Measurements from ENCODE around the gene ATP5PD.

Gene ATP5PD

DNA sequence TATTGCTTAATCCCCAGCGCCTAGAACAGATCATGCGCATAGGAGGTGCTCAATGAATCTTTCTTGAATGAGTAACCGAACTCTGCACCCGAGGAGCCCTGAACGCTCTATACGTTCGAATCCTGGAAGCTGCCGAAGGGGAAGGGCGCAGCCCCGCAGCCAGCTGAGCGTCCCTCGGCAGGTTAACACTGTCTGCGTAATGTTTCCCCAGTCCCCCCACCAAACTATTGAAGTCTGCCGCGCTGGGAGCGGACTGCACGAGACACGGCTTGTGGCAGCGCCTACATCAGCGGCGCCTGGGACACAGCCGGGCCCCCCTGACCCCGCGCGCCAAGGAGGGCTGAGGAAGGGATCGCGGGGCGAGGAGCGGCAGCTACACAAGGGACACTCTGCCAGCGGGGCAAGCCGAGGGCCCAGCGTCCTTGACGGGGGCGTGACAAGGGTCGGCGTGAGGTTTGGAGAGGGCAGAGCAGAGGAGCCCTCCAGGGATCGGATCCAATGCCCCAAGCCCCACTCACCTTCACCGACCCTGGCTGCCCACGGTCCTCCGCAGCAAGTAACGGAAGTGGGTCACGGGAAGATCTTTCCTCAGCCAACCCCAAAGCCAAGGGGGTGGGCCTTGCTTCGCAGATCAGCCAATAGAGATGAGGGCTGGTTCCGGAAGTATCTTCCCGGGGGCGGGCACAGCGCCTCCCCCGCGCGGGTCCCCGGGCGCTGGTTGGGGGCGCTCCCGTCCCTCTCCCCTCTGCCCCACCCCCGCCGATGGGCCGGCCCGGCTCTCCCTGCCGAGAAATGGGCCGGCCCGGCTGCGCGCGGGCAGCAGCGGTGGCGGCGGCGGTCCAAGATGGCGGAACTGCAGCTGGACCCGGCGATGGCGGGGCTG lies at the start of gene ATP5PD, which contains the start of gene KCTD2:
Gene ATP5PD, minus strand, starts transcription at position 563 of the 883 bp plus-strand sequence. CDS start 4,319 bp downstream, outside the sequence.
Gene KCTD2, plus strand, starts transcription at position 819 of the 883 bp plus-strand sequence. Its CDS starts 26 bp downstream, at position 845.
- peak; percentile 86 for DNase-seq (ENCODE audit: low read depth)

DNA sequence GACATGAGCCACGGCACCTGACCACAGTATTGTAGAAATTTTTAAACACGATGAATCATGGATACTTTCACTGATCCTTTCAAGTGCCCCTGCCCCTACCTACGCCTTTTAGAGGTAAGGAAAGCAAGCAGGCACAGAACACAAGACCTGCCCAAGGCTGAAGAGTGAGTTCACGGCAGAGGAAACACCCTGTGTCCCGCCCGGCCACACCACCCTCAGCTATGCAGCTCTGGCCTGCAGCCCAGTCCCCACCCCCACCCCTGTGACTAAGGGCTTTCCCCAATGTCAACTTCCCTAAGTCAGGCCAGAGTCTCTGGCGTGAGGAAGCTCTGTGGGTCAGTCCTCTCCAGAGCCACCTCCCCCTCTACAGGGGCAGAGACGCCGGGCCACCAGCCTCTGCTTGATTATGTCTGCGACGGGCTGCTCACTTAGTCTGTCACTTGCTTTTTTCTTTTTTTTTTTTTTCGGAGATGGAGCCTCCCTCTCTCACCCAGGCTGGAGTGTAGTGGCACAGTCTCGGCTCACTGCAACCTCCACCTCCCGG lies 49.4 kb upstream of the ATP5PD start:
- DNase-seq (ENCODE audit: low read depth) = no peak

DNA sequence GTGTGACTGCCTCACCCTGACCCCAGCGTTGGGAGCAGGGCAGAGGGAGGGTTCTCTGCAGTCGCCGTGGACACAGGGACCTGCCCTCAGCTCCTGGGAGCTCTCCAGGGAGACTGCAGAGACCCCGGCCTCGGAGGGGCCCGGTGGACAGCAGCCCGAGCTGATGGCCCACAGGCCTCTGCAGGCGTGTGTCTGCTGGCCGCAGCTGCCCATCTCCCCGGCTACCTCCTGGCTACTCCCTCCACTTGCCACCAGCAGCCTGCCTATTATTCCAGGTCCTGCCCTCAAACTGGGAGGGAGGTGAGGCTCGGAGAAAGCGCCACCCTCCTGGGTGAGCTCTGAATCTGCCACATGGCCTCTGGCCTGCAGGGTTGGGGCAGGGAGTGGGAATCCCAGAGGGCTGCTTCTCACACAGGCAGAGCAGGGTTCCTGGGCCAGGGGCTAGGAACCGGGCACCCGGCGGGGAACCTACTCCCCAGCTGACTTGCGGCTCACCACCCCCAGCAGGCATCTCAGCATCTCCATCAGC lies 48.2 kb upstream of the ATP5PD start:
- no peak for DNase-seq (ENCODE audit: low read depth)

DNA sequence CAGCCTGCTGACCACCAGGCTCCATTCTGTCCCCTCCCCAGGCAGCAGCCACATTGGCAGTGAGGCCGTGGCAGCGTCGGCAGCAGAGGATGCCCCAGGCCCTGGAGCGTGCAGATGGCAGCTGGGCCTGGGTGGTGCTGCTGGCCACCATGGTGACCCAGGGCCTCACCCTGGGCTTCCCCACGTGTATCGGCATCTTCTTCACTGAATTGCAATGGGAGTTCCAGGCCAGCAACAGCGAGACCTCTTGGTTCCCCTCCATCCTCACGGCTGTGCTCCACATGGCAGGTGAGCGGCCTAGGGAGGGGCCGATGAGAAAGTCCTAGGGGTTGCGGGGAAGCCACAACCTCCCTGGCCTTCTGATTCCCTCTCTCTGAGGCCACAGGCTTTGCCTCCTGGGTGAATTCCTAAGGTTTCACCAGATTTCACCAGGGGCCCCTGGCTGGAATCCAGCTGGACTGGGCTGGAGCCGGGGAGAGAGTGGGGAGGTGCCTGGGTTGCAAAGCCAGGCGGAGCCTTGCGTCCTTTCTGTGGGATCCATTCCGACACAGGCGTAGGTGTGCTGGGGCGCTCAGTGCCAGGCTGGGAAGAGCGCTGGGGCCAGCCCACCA lies 46.9 kb upstream of the ATP5PD start:
- DNase-seq (ENCODE audit: low read depth) = no peak

DNA sequence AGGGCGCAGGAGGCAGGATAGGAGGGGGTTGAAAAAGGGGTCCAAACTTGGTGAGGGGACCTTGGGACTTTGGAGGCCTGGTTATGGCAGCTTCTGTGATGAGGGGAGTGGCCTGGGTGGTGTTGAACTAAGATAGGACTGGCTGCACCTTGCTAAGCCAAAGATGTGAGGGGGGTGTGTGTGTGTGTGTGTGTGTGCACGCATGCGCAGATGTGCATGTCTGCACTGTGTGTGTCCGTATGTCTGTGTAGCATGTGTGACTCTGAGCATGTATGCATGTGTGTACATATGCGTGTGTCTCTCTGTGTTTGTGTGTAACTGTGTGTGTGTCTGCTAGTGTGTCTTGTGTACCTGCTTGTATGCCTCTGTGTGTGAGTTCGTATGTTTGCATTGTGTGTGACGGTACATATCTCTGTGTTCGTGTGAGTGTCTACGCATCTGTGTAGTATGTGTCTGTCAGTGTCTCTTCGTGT lies 45.1 kb upstream of the ATP5PD start:
- DNase-seq (ENCODE audit: low read depth) = no peak

DNA sequence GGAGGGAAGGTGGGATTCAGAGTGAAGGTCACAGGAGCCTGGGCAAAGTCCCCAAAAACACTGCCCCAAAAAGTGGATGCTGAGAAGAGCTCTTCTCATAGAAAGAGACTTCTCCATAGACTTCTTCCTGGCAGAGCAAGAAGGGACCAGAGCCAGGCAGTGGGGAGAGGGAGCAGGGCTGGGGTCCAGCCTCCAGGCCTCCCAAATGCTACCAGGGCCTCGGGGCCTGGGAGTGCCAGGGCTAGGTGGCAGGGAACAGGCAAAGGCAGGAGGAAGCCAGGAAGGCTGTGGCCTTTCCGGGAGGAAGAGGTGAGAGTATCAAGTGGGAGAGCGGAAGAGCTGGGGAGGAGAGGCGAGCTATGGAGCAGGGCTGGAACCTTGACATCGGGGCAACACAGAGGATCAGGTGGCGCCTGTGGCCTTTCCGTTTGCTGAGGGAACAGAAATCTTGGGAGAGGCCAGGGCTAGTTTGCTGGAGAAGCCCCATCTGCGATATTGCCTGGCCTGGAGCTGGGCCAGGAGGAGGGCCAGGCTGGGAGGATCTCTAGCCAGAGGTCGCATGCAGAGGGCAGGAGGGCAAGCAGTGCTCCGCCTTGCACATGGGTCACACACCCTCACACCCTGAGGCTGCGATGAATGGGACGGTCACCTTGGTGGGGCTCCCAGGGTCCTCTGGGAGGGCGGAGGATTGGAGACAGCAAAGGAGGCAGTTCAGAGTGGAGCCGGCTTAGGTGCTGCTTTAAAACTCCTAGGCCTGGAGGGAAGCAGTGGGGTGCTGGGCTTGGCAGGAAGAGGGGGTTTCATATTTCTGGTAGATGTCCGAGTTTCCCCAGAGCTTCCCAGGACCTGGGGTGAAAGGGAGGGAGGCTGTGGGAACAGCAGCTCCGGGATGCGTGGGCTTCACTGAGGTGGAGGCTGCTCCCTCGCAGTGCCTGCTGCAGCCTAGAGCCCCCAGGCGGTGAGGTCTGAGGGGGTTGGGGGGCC lies 44.4 kb upstream of the ATP5PD start:
- DNase-seq (ENCODE audit: low read depth) = no peak

DNA sequence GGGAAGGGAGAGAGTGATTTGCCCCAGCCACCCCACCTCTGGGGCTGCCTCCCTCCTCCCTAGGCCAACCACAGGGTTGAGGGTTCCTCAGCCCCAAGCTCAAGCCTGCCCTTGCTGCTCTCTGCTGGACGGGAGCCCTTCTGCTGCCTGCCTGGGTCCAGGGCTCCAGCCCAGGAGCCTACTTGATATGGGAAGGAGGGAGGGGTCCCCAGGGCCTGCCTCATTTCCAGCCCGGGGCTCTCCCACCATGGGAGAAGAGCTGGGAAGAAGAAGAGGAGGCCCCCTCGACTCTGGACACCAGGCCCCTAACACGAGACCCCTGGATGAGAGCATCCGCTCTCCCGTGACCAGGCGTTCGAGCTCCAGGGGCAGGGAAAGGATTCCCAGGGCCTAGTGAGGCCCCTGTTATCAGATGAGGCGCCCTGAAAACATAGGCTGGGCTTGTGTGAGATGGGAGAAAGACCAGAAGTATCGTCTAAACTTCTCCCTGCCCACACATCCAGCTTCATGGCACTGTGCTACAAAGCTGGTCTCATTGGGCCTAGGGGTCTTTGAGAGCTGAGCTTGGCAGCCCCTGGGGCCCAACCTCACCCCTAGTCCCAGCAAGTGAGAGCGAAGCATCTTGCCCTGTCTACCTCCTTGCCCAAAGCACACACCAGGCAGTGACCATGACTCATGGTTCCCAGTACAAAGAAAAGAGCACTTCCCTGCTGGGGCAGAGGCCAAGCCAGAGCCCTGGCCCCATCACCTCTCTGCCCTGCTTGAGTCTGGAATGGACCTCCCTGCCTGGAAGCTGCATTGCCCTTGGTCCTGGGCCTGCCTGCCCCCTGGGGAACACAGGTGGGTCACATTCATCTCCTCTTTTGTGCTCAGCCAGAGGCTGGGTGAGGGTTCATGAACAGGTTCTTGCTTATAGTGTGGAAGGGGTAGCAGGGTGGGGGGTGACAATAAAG lies 42.0 kb upstream of the ATP5PD start:
- no peak for DNase-seq (ENCODE audit: low read depth)

DNA sequence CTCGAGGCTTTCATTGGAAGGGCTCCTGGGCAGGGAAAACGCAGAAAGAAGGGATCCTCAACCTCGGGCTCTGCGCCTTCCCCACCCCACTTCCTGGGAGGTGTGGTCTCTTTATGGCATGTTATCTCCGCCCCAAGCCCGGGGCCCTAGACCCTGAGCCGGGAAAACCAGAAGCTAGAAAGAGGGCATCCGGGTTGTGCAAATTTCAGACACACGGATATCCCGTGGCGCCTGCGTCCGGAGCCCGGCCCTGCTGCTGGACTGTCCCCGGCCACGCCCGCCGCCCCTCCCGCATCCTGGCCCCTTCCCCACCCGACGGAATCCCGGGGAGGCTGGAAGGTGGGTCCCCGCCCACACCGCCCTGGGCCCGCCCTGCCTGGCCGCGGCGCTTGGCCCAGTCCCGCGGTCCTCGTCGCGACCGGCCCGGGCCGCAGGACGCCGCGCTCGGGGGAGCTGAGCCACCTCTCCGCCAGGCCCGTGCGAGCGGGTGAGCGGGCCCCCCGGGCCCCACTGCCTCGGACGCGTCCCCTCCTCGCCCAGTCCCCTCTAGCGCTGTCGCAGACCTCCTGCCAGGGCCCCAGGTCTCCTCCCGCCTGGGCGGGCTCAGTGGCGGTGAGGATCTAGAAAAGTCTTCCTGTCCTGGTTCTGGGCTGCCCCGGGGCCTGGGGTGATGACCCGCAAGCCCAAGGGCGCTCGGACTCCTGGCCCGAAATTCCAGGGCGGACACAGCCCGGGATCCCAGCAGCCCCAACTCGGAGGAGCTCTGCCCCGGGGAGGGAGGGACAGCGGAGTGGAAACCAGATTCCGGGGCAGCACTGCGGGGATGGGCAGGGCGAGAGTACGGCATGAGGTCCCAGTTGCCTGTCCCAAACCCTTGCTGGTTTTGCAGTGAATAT lies 41.0 kb upstream of the ATP5PD start, which contains the start of gene SLC16A5:
Gene SLC16A5, plus strand, starts transcription at position 397 of the 896 bp plus-strand sequence. CDS start 5,683 bp downstream, outside the sequence.
- DNase-seq (ENCODE audit: low read depth) = no peak

DNA sequence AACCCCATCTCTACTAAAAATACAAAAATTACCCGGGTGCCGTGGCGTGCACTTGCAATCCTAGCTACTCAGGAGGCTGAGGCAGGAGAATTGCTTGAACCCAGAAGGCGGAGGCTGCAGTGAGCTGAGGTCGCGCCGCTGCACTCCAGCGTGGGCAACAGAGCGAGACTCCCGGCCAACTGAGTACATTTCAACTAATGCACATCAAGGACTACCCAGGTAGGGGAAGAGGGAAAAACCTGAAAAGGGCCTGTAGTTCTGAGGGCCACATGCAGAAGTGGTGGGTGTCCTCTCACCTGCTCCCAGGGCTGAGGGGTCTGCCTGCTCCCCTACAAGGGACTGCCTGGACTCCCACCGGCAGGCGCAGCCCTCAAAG lies 40.4 kb upstream of the ATP5PD start:
- DNase-seq (ENCODE audit: low read depth) = no peak

DNA sequence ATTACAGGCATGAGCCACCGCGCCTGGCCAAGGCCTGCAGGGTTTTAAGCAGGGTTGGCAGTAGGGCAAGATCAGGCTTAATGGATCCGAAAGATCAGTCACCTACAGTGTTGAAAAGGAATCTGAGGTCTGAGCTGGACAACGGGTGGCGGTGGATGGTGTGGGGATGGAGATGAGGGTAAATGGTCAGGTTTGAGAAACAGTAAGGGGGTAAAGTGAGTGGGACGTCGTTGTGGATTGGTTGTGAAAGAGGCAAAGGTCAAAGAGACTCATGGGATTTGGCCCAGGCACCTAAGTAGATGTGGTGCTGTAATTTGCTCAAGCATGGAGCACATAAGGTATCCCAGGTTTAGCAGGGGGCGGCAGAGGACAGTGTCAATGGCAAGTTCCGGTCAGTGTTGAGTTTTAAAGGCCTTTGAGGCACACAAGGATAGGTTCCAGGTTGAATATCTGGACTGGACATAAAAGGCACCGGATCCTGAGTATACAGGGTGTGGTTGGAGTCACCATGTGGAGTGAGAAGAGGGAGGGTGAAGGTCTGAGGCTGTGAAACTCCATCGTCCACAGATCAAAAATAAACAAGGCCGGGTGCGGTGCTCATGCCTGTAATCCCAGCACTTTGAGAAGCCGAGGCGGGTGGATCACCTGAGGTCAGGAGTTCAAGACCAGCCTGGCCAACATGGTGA lies 39.9 kb upstream of the ATP5PD start:
- no peak for DNase-seq (ENCODE audit: low read depth)

DNA sequence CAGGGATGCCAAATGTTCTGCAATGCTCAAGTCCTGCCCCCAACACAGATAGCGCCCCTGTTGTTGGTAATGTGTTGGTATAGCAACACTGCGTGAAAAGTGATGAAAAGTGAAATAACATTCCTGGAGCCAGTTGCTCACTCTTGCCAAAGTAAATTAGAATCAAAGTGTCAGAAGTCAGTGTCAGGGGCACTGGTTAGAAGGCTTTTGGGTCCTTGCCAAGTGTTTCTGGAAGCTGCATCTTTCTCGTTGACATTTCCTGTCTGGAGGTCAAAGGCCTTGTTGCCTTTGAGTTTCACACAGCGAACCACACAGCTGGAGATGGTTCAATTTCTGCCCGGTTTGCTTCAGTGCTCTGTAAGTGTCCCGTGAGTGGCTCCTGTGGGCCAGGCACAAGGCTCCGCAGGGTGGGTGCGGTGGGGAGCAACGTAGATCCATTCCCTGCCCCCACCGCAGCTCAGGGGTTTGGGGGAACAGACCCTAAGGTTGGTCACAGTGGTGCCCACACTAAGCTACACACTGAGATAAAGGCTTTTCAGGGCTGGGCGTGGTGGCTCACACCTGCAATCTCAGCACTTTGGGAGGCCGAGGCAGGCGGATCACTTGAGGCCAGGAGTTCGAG lies 37.4 kb upstream of the ATP5PD start:
- no peak for DNase-seq (ENCODE audit: low read depth)

DNA sequence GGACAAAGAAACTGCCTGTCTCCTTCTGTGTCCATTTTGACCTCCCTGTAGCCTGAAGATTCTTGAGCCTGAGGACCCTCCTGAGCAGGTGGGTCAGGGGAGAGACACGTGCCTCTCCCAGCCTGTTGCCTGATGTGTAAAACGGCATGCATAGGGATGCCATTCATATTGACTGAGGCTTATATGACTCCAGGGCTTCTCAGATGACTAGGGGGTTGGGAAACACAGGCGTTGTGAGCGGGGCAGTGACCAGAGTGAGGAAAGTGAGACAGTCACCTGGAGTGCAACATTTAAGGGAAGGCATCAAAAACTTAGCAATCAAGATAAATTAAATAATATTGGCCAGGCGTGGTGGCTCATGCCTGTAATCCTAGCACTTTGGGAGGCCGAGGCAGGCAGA lies 35.9 kb upstream of the ATP5PD start:
- DNase-seq (ENCODE audit: low read depth) = no peak

DNA sequence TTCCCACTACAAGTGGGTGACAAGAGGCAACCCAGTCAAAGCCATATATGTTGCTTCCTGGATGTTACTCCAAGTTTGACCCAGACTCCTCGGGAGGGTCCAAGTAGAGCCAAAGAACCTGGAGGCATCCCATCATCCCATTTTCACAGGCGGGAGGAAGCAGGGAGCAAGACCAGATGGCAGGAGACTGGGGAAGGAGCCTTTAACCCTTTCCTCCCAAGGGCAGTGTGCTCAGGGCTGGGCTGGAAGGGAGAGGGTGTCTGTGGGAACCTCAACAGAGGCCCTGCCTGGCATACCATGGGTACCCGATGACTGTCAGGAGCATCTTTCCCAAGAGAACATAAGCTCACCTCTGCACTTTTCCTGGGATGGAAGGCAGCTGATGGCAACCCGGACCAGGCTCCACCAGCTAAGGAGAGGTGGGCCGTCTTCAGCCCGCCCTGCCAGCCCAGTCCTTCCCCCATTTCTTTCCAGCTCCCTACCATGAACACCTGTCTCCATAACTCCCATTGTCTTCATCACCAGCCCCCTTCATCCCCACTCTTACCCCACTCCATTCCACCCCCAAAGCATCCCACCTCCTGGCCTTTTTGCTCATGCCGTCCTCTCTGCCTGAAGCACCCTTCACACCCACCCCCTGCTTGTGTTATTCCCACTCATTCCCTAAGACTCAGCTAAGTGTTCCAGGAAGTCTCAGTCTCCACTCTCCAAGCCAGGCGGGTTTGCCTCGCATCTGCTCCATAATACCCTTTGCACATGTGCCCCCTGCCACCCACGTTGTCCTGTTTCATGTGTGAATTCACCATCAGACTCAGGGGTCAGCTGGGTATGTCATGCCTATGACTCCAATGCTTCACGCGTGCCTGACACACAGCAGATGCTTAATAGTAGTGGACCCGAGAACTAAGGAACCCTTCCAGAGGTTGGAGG lies 35.1 kb upstream of the ATP5PD start:
- no peak for DNase-seq (ENCODE audit: low read depth)

DNA sequence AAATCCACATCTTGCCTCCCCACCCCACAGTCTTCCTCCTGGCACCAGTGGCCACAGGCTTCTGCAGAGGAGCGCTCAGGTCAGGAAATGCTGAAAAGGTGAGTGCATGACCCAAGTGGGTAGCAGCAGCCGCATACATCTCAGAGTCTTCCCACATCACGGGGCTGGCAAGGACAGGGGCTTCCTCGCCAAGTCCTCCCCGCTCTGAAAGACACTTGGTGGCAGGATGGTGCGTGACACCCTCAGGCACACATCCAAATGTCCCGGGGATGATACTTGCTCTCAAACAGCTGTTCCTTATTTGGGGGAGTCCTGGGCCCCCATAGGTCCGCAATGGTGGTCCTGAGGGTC lies 32.2 kb upstream of the ATP5PD start:
- no peak for DNase-seq (ENCODE audit: low read depth)

DNA sequence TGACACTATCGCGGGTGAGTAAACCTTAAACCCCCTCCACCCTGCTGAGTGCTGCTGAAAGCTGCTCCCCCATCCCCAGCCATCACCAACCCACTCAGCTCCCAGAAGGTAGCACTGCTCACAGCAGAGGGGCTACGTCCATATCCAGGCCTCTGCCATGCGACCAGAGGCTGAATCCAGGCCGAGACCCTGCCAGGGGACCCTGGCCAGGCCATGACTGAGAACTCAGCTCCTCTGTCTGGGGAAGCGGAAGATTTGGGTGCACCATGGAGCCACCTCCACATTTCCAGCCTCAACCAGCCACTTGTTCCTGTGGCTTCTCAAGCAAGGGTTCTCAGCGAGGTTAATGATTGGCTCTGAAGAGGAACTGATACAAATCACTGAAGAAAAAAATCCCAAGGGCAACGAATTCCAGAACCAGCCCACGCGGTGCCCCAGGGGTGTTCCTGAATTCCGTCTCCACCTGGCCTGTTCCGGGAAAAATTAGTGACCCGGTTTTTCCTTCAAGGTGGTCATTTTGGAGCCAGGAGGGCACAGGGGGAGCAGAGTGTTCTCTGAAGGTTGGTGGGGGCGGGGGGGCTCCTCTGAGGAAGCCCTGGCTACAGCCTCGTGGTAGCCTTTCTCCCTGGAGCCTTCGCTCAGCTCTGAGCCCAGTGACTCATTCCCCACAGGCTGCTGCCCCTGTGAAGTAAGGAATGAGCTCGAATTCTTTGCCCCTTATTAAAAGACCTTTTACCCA lies 31.7 kb upstream of the ATP5PD start:
- DNase-seq (ENCODE audit: low read depth) = no peak

Measured in stimulated activated CD8-positive, alpha-beta memory T cell treated with anti-CD3 and anti-CD28 coated beads, Interleukin-15, amount 100 ng/mL, for 1 hour (primary cell).